Endothelial cell of umbilical vein (primary cell): Measurements from ENCODE around the gene NCK2. TPM values are rescaled to one million over a fixed set of nuclear protein-coding genes. Genes with fewer than 3 reads are reported as not detected.

Experiments
- BruUV-seq: library from RNA; stranded (reverse); fragments of 400-500 nt; replicated peaks from 2 replicates; lab custom pipeline; 2021; lab: Mats Ljungman, UMichigan
- CTCF ChIA-PET: fragments of 300-600, 350-600 bp; sonication (Branson Sonifier 250); formaldehyde crosslinking; loops from one replicate; lab custom pipeline; 2021; ENCODE audit warnings: antibody characterized with exemption, inconsistent platforms; lab: Charles Lee
- POLR2A ChIA-PET: fragments of 300-600, 350-600 bp; sonication (Branson Sonifier 250); formaldehyde crosslinking; loops from one replicate; lab custom pipeline; 2021; ENCODE audit warnings: antibody characterized with exemption, inconsistent platforms; lab: Charles Lee
- DNase-seq: peaks from one replicate; pipeline ENCODE4 v3.0.0-alpha.2; 2011; ENCODE audit warnings: low read depth, low spot score
- FAIRE-seq: peaks from 2 replicates; lab custom pipeline; 2011; peaks lifted over from hg19 to GRCh38; lab: Jason Lieb, UNC
- H2AFZ ChIP-seq: 2 replicates; pipeline ENCODE4 v1.6.0; 2012; ENCODE audit warnings: low read depth, low read length, control low read depth, inconsistent platforms
- H3K27ac ChIP-seq: 2 replicates; pipeline ENCODE4 v1.5.1; 2011; ENCODE audit warnings: low read depth, mild to moderate bottlenecking, control low read depth, low read length, moderate library complexity; ENCODE audit not compliant: insufficient read depth
- H3K27me3 ChIP-seq, 2 experiments: 2 replicates each; pipeline versions ENCODE4 v1.6.0 to v1.6.1; 2011; ENCODE audit warnings: low read length in 2 of 2, mixed read lengths in 1 of 2; ENCODE audit not compliant: control insufficient read depth in 2 of 2, insufficient read depth in 2 of 2
- H3K36me3 ChIP-seq, 2 experiments: 2 replicates in 1 of 2; 3 replicates in 1 of 2; pipeline ENCODE4 v1.5.1; 2011; ENCODE audit warnings: low read length in 2 of 2, mild to moderate bottlenecking in 1 of 2, moderate library complexity in 1 of 2; ENCODE audit not compliant: control insufficient read depth in 2 of 2, insufficient read depth in 2 of 2; ENCODE audit errors: extremely low read depth in 1 of 2
- H3K4me1 ChIP-seq: 3 replicates; pipeline ENCODE4 v1.5.1; 2011; ENCODE audit warnings: mild to moderate bottlenecking, low read length; ENCODE audit not compliant: control insufficient read depth, insufficient read depth; ENCODE audit errors: extremely low read depth
- H3K4me2 ChIP-seq: 2 replicates; pipeline ENCODE4 v1.6.1; 2011; ENCODE audit warnings: low read length, control low read depth, mixed read lengths; ENCODE audit not compliant: insufficient read depth
- H3K4me3 ChIP-seq, 3 experiments: fragments of 200-600 bp in 1 of 3; sonication (generic), shearing (Covaris generic) in 1 of 3; replicated peaks in 1 of 3; 2 replicates each; pipeline ENCODE4 v1.5.1; 2011 to 2016; ENCODE audit warnings: control low read depth in 3 of 3, low read length in 3 of 3, mild to moderate bottlenecking in 2 of 3, inconsistent platforms in 1 of 3, low read depth in 1 of 3, moderate library complexity in 1 of 3; ENCODE audit not compliant: insufficient read depth in 1 of 3
- H3K79me2 ChIP-seq: 2 replicates; pipeline ENCODE4 v1.6.0; 2012; ENCODE audit warnings: low read length, inconsistent platforms; ENCODE audit not compliant: control insufficient read depth, insufficient read depth
- H3K9ac ChIP-seq: replicated peaks from 2 replicates; pipeline ENCODE3; 2011; ENCODE audit warnings: low read length, control low read depth; ENCODE audit not compliant: insufficient read depth; ENCODE audit errors: extremely low read depth
- H3K9me1 ChIP-seq: replicated peaks from 3 replicates; pipeline ENCODE4 v1.6.0; 2011; ENCODE audit warnings: mild to moderate bottlenecking, low read length; ENCODE audit not compliant: control insufficient read depth, insufficient read depth; ENCODE audit errors: extremely low read depth
- H3K9me3 ChIP-seq: replicated peaks from 2 replicates; pipeline ENCODE4 v1.5.1; 2012; ENCODE audit warnings: low read length, inconsistent platforms; ENCODE audit not compliant: control insufficient read depth, insufficient read depth
- H4K20me1 ChIP-seq: replicated peaks from 2 replicates; pipeline ENCODE3; 2011; ENCODE audit warnings: mild to moderate bottlenecking, low read length; ENCODE audit not compliant: control insufficient read depth, insufficient read depth; ENCODE audit errors: extremely low read depth
- EZH2 ChIP-seq: IDR thresholded peaks from 2 replicates; pipeline ENCODE4 v1.6.1; 2012; ENCODE audit warnings: borderline replicate concordance, low read depth, mild to moderate bottlenecking, moderate library complexity, low read length, inconsistent platforms; ENCODE audit not compliant: severe bottlenecking
- FOS ChIP-seq: IDR thresholded peaks from 2 replicates; pipeline ENCODE4 v1.6.1; 2011; ENCODE audit warnings: mild to moderate bottlenecking, low read length, moderate library complexity, borderline replicate concordance; ENCODE audit not compliant: insufficient read depth
- GATA2 ChIP-seq: IDR thresholded peaks from 2 replicates; pipeline ENCODE4 v1.7.0; 2011; ENCODE audit warnings: low read depth, mild to moderate bottlenecking, moderate library complexity, mixed read lengths, low read length; ENCODE audit not compliant: insufficient read length, insufficient read depth
- JUN ChIP-seq: IDR thresholded peaks from 2 replicates; pipeline ENCODE4 v1.6.1; 2011; ENCODE audit warnings: borderline replicate concordance, low read depth; ENCODE audit not compliant: insufficient read length, insufficient read depth
- MYC ChIP-seq: IDR thresholded peaks from one replicate; pipeline ENCODE4 v1.6.1; 2011; ENCODE audit warnings: mild to moderate bottlenecking, low read depth, low read length
- POLR2A ChIP-seq: IDR thresholded peaks from 2 replicates; pipeline ENCODE4 v1.6.1; 2012; ENCODE audit warnings: low read depth, mild to moderate bottlenecking, control low read depth, low read length
- POLR2AphosphoS5 ChIP-seq: IDR thresholded peaks from 2 replicates; pipeline ENCODE4 v1.6.1; 2012; ENCODE audit warnings: low read depth, mild to moderate bottlenecking, control low read depth, low read length, moderate library complexity; ENCODE audit not compliant: insufficient read depth
- dilution Hi-C: fragments of 300-500 bp; cut with MboI; formaldehyde crosslinking; loops from one replicate; pipeline ENCODE4 v1.15.0; 2019; ENCODE audit warnings: low sequenced_read_pairs; ENCODE audit not compliant: extremely low pct_ligation_motif_present
- intact Hi-C: fragments of 100-400 bp; cut with micrococcal nuclease; formaldehyde crosslinking; loops from one replicate; pipeline ENCODE4 v1.10.0; 2022
- polyA plus RNA-seq, 4 experiments: library from polyadenylated mRNA; depleted of rRNA in 3 of 4; stranded (reverse) in 3 of 4; unstranded in 1 of 4; fragments of >200 nt; gene quantifications; 2 replicates each; pipeline versions ENCODE4 v1.2.1 to v1.2.3, GENCODE V29; 2011 to 2012; ENCODE audit warnings: missing spikeins in 1 of 4
- total RNA-seq: library from RNA; stranded (reverse); gene quantifications from 2 replicates; pipeline ENCODE4 v1.2.3, GENCODE V29; 2021
- TF ChIP-seq, protein P1 (sequence below), 2 donors: IDR thresholded peaks; 1 replicate in 1 of 2; 2 replicates in 1 of 2; pipeline ENCODE4 v1.5.1; 2011; ENCODE audit warnings: low read length in 2 of 2, mild to moderate bottlenecking in 2 of 2, moderate library complexity in 2 of 2, control low read depth in 1 of 2, inconsistent platforms in 1 of 2, low read depth in 1 of 2; ENCODE audit not compliant: insufficient read depth in 1 of 2; ENCODE audit errors: extremely low read depth in 1 of 2
- TF ChIP-seq, protein P2 (sequence below): IDR thresholded peaks from 2 replicates; pipeline ENCODE4 v1.6.1; 2011; ENCODE audit not compliant: insufficient read depth, insufficient read length

NCK2 gene
- total and polyA plus RNA-seq, 2 donors (not counting 3 experiments of a cell fraction or from before 2014, with no cell fraction given) = 23.8 to 39.1 TPM

DNA sequence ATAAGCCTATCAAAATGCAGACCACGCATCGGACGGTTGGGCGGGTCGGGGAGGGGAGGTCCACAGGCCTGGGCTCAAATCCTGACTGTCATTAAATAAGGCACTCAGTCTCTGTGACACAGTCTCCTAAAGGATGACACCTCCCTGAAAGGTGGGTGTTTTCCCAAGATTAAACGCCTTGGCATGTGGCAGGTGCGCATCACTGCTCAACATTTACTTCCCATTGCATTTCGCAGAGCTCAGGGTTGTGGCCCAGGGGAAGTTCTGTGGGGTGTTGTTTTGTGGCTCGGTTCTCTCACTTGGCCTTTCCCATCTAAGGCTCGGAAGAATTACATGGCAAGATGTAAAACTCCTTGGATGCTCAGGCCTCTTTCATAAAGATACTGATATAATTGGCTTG, 107.4 kb downstream of the NCK2 start:
- Histone ChIP-seq H3K9ac (no peak overlapping the region), H3K27me3 (no peaks in the 10 kb centered on the region), H3K4me3 (no peak overlapping the region), H4K20me1 (no peaks in the 10 kb centered on the region), H3K27ac (no peak overlapping the region), H3K79me2 (peaks cover 2% of the 10 kb centered on the region), H3K36me3 (no peaks in the 10 kb centered on the region), H3K4me1 (no peaks in the 10 kb centered on the region), H3K9me1 (no peaks in the 10 kb centered on the region), H2AFZ (no peak overlapping the region), H3K4me2 (no peak overlapping the region), H3K9me3 (no peaks in the 10 kb centered on the region)
- ChIA-PET CTCF (no interaction called here), POLR2A (no interaction called here)
- TF ChIP-seq, protein P1, sequence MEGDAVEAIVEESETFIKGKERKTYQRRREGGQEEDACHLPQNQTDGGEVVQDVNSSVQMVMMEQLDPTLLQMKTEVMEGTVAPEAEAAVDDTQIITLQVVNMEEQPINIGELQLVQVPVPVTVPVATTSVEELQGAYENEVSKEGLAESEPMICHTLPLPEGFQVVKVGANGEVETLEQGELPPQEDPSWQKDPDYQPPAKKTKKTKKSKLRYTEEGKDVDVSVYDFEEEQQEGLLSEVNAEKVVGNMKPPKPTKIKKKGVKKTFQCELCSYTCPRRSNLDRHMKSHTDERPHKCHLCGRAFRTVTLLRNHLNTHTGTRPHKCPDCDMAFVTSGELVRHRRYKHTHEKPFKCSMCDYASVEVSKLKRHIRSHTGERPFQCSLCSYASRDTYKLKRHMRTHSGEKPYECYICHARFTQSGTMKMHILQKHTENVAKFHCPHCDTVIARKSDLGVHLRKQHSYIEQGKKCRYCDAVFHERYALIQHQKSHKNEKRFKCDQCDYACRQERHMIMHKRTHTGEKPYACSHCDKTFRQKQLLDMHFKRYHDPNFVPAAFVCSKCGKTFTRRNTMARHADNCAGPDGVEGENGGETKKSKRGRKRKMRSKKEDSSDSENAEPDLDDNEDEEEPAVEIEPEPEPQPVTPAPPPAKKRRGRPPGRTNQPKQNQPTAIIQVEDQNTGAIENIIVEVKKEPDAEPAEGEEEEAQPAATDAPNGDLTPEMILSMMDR (IDR thresholded peaks at IDR 0.05; ENCODE audit: extremely low read depth in 1 of 2, insufficient read depth in 1 of 2, low read depth in 1 of 2, low read length in 2 of 2) = no peak
- TF ChIP-seq GATA2 (no peak), MYC (no peak), JUN (no peak)
- dilution Hi-C loops = no loop called here
- intact Hi-C loops = no loop called here
- DNase-seq (no peak), FAIRE-seq (no peak)
- BruUV-seq = no TSS peak

DNA sequence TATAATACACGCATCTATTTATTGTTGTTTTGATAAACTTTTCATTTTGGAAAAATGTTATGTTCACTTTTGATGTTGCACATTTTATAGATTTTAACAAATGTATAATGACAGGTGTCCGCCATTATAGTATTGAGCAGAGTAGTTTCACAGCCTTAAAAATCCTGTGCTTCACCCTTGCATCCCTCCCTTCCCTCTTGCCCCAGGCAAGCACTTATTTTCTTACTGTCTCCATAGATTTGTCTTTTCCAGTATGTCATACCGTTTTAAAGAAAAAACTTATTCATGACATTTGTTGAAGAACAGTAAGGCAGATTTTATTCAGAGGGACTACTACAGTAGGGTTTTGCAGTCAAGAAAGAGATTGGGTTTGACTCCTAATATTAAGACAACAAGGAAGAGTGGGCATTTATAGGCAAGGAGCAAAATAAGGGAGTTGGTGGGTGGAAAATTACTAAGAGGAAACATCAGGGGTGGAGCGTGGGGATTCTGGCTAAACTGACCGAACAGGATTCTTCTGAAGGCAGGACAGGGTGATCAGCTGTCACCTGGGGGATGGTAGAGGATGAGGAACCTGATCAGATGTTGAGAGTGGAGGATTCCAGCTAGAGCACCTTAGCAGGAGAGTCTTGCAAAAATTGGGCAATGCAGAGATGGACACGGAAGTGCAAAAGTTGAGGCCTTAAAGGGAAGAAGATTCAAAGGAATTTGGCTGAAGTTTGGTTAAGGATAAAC, 108.8 kb downstream of the NCK2 start:
- Histone ChIP-seq H3K79me2 (peaks cover 2% of the 10 kb centered on the region), H3K27me3 (no peaks in the 10 kb centered on the region), H3K9me3 (no peaks in the 10 kb centered on the region), H4K20me1 (no peaks in the 10 kb centered on the region), H3K27ac (no peak overlapping the region), H3K4me2 (no peak overlapping the region), H3K9me1 (no peaks in the 10 kb centered on the region), H3K36me3 (no peaks in the 10 kb centered on the region), H3K4me3 (no peak overlapping the region), H3K9ac (no peak overlapping the region), H2AFZ (no peak overlapping the region), H3K4me1 (no peaks in the 10 kb centered on the region)
- ChIA-PET CTCF (no interaction called here), POLR2A (no interaction called here)
- intact Hi-C loops (no loop called here), dilution Hi-C loops (no loop called here)
- no peak for FAIRE-seq
- no TSS peak for BruUV-seq
- TF ChIP-seq FOS (no peak), EZH2 (no peak), JUN (no peak), POLR2AphosphoS5 (no peak), GATA2 (no peak), POLR2A (no peak), MYC (no peak)
- TF ChIP-seq, protein P1 (IDR thresholded peaks at IDR 0.05; ENCODE audit: extremely low read depth in 1 of 2, insufficient read depth in 1 of 2, low read depth in 1 of 2, low read length in 2 of 2) = no peak
- TF ChIP-seq, protein P2, sequence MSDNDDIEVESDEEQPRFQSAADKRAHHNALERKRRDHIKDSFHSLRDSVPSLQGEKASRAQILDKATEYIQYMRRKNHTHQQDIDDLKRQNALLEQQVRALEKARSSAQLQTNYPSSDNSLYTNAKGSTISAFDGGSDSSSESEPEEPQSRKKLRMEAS = no peak
- DNase-seq = no peak
